ENCODE data around the gene GABARAPL1.

DNA sequence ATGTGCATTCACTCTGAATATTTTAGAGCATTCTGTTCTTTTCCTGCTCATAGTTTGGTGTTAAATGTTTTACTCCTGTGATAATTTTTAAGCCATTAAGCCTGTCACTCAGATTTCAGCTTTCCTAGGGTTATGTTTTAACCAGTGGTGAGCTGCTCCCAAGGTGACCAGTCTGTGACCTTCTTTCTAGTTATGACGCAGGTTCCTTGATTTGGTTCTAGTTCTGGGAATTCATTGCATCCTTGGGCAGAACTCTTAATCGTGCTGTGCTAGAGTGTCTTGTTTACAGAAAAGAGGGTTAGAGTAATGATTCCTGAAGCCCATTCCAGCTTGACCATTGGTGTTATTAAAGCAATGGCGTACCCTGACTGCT, 2.2 kb downstream of the GABARAPL1 start:
- TF ChIP-seq POLR2AphosphoS5 (IDR thresholded peaks at IDR 0.05; ENCODE audit: borderline replicate concordance, low read depth, low read length) (no peak), EZH2 (IDR thresholded peaks at IDR 0.05) (no peak), FOXP2 (optimal IDR thresholded peaks at IDR 0.05; ENCODE audit: control extremely low read depth, extremely low read length, insufficient read depth) (no peak)

All from SK-N-MC (cell line).